Measurements from ENCODE around the gene PCSK6. TPM values are rescaled to one million over a fixed set of nuclear protein-coding genes. Genes with fewer than 3 reads are reported as not detected.

PCSK6 gene
- total RNA-seq, 1 experiment from 2014 or later = 3.7 TPM

DNA sequence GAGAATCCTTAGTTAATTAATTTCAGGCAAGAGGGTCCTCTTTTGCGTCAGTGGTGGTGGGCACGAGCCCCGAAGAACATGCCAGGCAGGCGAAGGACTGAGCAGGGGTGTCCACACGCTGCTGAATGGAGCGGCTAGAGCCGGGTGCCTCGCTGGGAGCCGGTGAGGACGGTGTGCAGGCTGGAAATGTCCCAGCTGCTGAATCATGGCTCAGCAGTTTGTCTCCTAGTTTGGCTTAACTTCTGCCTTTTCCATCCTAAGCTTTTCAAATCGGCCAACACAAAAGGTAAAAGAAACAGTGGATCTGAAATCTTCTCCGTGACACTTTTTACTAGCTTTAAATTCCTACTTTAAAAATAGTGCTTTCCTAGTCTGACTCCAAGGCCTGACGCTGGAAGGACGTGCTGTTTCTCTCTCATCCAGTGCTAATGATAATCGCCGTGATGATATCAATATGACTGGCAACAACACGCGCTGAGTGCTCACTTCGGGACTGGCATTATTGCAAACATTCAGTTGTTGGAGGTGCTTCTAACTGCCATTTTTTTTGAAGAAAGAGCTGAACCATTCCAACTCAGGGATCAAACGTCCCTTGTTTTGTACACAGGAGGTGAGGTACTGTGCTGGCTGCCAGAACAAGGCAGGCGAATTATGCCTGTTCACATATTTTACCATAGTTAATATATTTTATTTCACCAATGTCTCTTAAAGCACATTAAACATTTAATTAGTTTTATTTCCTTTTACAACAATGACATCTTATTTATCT lies 19.8 kb downstream of the PCSK6 start:
- no peak overlapping the region for H3K4me3 ChIP-seq (ENCODE audit: low read length)

GRCh38 chr15:101466188-101466587 lies 23.3 kb downstream of the PCSK6 start:
- Histone ChIP-seq H3K27ac (ENCODE audit: low read length) (no peak overlapping the region), H3K9me3 (ENCODE audit: low read length) (no peaks in the 10 kb centered on the region), H3K9ac (ENCODE audit: low read length) (no peak overlapping the region), H3K4me2 (ENCODE audit: low read length) (no peak overlapping the region), H3K79me2 (ENCODE audit: low read length) (no peaks in the 10 kb centered on the region), H3K4me1 (ENCODE audit: insufficient read depth, low read length) (no peaks in the 10 kb centered on the region), H3K4me3 (ENCODE audit: low read length) (no peak overlapping the region), H3F3A (ENCODE audit: low read length, unreplicated experiment) (no peaks in the 10 kb centered on the region), H2AFZ (ENCODE audit: low read length) (no peak overlapping the region), H4K20me1 (ENCODE audit: low read length) (no peaks in the 10 kb centered on the region), H3K9me2 (replicated peaks; ENCODE audit: low read length) (no peaks in the 10 kb centered on the region), H3K27me3 (ENCODE audit: low read length) (peaks cover 39% of the 10 kb centered on the region), H3K36me3 (ENCODE audit: low read depth, low read length) (no peaks in the 10 kb centered on the region)
- intact Hi-C loops (cut with micrococcal nuclease) = no loop called here
- TF ChIP-seq EZH2 (IDR thresholded peaks at IDR 0.05; ENCODE audit: low read length, unreplicated experiment) (no peak), EZH2phosphoT487 (IDR thresholded peaks at IDR 0.05; ENCODE audit: borderline replicate concordance, low read length) (no peak), CTCF (conservative IDR thresholded peaks at IDR 0.05; ENCODE audit: low read depth, low read length) (no peak)
- no peak for DNase-seq
- ATAC-seq = no peak
- POLR2A ChIA-PET (ENCODE audit: unreplicated experiment) = no interaction called here
- CTCF ChIA-PET = no interaction called here
- no TSS peak for BruUV-seq (replicated peaks)

More for the DNA sequence above, 19.8 kb downstream of the PCSK6 start:
- H3K36me3 ChIP-seq (ENCODE audit: low read depth, low read length) = no peaks in the 10 kb centered on the region
- H3K4me2 ChIP-seq (ENCODE audit: low read length) = no peak overlapping the region
- POLR2A ChIA-PET (ENCODE audit: unreplicated experiment) = no interaction called here
- H3F3A ChIP-seq (ENCODE audit: low read length, unreplicated experiment) = no peaks in the 10 kb centered on the region
- ATAC-seq (no peak), DNase-seq (no peak)
- intact Hi-C loops (cut with micrococcal nuclease) = no loop called here
- H3K9ac ChIP-seq (ENCODE audit: low read length) = no peak overlapping the region
- no TSS peak for BruUV-seq (replicated peaks)
- H3K9me3 ChIP-seq (ENCODE audit: low read length) = no peaks in the 10 kb centered on the region
- no peaks in the 10 kb centered on the region for H3K4me1 ChIP-seq (ENCODE audit: insufficient read depth, low read length)
- H3K27me3 ChIP-seq (ENCODE audit: low read length) = peaks cover 48% of the 10 kb centered on the region
- H3K9me2 ChIP-seq (replicated peaks; ENCODE audit: low read length) = no peaks in the 10 kb centered on the region
- TF ChIP-seq EZH2phosphoT487 (IDR thresholded peaks at IDR 0.05; ENCODE audit: borderline replicate concordance, low read length) = no peak
- TF ChIP-seq EZH2 (IDR thresholded peaks at IDR 0.05; ENCODE audit: low read length, unreplicated experiment) = no peak
- TF ChIP-seq CTCF (conservative IDR thresholded peaks at IDR 0.05; ENCODE audit: low read depth, low read length) = no peak
- H4K20me1 ChIP-seq (ENCODE audit: low read length) = no peaks in the 10 kb centered on the region
- CTCF ChIA-PET = no interaction called here
- H2AFZ ChIP-seq (ENCODE audit: low read length) = no peak overlapping the region
- H3K27ac ChIP-seq (ENCODE audit: low read length) = no peak overlapping the region
- no peaks in the 10 kb centered on the region for H3K79me2 ChIP-seq (ENCODE audit: low read length)

- TF ChIP-seq CTCF (conservative IDR thresholded peaks at IDR 0.05; ENCODE audit: low read depth, low read length) (no peak), EZH2phosphoT487 (IDR thresholded peaks at IDR 0.05; ENCODE audit: borderline replicate concordance, low read length) (no peak), EZH2 (IDR thresholded peaks at IDR 0.05; ENCODE audit: low read length, unreplicated experiment) (no peak)
- BruUV-seq (replicated peaks) = no TSS peak
Measured at GRCh38 chr15:101464999-101465669, 24.4 kb downstream of the PCSK6 start.

More at GRCh38 chr15:101464999-101465669, 24.4 kb downstream of the PCSK6 start:
- no peaks in the 10 kb centered on the region for H3K4me1 ChIP-seq (ENCODE audit: insufficient read depth, low read length)
- no peak overlapping the region for H3K9ac ChIP-seq (ENCODE audit: low read length)
- no peak overlapping the region for H2AFZ ChIP-seq (ENCODE audit: low read length)
- peaks cover 30% of the 10 kb centered on the region for H3K27me3 ChIP-seq (ENCODE audit: low read length)
- ChIA-PET POLR2A (ENCODE audit: unreplicated experiment) (no interaction called here), CTCF (no interaction called here)
- H3K36me3 ChIP-seq (ENCODE audit: low read depth, low read length) = no peaks in the 10 kb centered on the region
- intact Hi-C loops (cut with micrococcal nuclease) = no loop called here
- H3K4me2 ChIP-seq (ENCODE audit: low read length) = no peak overlapping the region
- no peaks in the 10 kb centered on the region for H4K20me1 ChIP-seq (ENCODE audit: low read length)
- H3K9me2 ChIP-seq (replicated peaks; ENCODE audit: low read length) = no peaks in the 10 kb centered on the region
- H3K79me2 ChIP-seq (ENCODE audit: low read length) = no peaks in the 10 kb centered on the region
- no peak for DNase-seq
- H3K27ac ChIP-seq (ENCODE audit: low read length) = no peak overlapping the region
- no peak overlapping the region for H3K4me3 ChIP-seq (ENCODE audit: low read length)
- H3F3A ChIP-seq (ENCODE audit: low read length, unreplicated experiment) = no peaks in the 10 kb centered on the region
- no peak for ATAC-seq
- H3K9me3 ChIP-seq (ENCODE audit: low read length) = no peaks in the 10 kb centered on the region

Data from PC-3 (cell line).